Upper lobe of right lung (tissue), 1 donor: Measurements from ENCODE around the gene INPP5B. TPM values are rescaled to one million over a fixed set of nuclear protein-coding genes. Genes with fewer than 3 reads are reported as not detected.

ENCODE experiments used
- ATAC-seq: fragments of 200-7000 bp; cut with Tn5 transposase; one replicate; pipeline ENCODE4 v1.9.1; 2020; ENCODE audit warnings: mild to moderate bottlenecking, moderate library complexity
- DNase-seq: peaks from one replicate; pipeline ENCODE4 v3.0.0-alpha.2; 2020
- H3K27ac ChIP-seq: fragments of 200-600 bp; one replicate; pipeline ENCODE4 v1.8.0; 2022
- H3K27me3 ChIP-seq: fragments of 200-600 bp; one replicate; pipeline ENCODE4 v1.8.0; 2022; ENCODE audit warnings: mild to moderate bottlenecking
- H3K36me3 ChIP-seq: fragments of 200-600 bp; one replicate; pipeline ENCODE4 v1.8.0; 2022
- H3K4me1 ChIP-seq: fragments of 200-600 bp; one replicate; pipeline ENCODE4 v1.8.0; 2022
- H3K4me3 ChIP-seq: fragments of 200-600 bp; one replicate; pipeline ENCODE4 v1.8.0; 2022; ENCODE audit warnings: mild to moderate bottlenecking
- H3K9me3 ChIP-seq: fragments of 200-600 bp; one replicate; pipeline ENCODE4 v1.8.0; 2022
- CTCF ChIP-seq: fragments of 200-600 bp; IDR thresholded peaks from one replicate; pipeline ENCODE4 v1.8.0; 2022; ENCODE audit warnings: antibody characterized with exemption
- intact Hi-C: fragments of 100-400 bp; cut with DNase I; formaldehyde crosslinking; loops from one replicate; pipeline ENCODE4 v1.11.0; 2022
- total RNA-seq: library from RNA; stranded (reverse); fragmentation: NEBNext Ultra II Directional; extraction: Animal tissue kit (Norgen Biotek cat#: 25700); gene quantifications from one replicate; pipeline ENCODE4 v1.2.1, GENCODE V29; 2021
- donor health status: DM: no; HTN: yes; CAD: no; lungs with severe emphysema.

Gene INPP5B
- total RNA-seq, 1 donor from 2014 or later: 44.8 TPM

GRCh38 chr1:37890378-37891014 is 56.4 kb downstream of the INPP5B start:
- Histone ChIP-seq H3K27me3 (no peaks in the 10 kb centered on the region), H3K27ac (no peak overlapping the region), H3K36me3 (peaks cover 63% of the 10 kb centered on the region), H3K9me3 (no peaks in the 10 kb centered on the region), H3K4me1 (peaks cover 4% of the 10 kb centered on the region), H3K4me3 (no peak overlapping the region)
- peak; percentile 81 for ATAC-seq
- TF ChIP-seq CTCF: peak; percentile 59
- intact Hi-C loops: no loop called here
- DNase-seq: no peak

GRCh38 chr1:37888022-37888700 is 58.7 kb downstream of the INPP5B start:
- H3K4me1 ChIP-seq: peaks cover 4% of the 10 kb centered on the region
- no peaks in the 10 kb centered on the region for H3K9me3 ChIP-seq
- no peak overlapping the region for H3K27ac ChIP-seq
- H3K4me3 ChIP-seq: no peak overlapping the region
- H3K36me3 ChIP-seq: peaks cover 85% of the 10 kb centered on the region
- TF ChIP-seq CTCF: no peak
- intact Hi-C loops: loop anchor here (10.0 kb wide), 1 partner anchor 97 kb away; no protein-coding TSS in a partner anchor
- DNase-seq: no peak
- ATAC-seq: no peak
- H3K27me3 ChIP-seq: no peaks in the 10 kb centered on the region

DNA sequence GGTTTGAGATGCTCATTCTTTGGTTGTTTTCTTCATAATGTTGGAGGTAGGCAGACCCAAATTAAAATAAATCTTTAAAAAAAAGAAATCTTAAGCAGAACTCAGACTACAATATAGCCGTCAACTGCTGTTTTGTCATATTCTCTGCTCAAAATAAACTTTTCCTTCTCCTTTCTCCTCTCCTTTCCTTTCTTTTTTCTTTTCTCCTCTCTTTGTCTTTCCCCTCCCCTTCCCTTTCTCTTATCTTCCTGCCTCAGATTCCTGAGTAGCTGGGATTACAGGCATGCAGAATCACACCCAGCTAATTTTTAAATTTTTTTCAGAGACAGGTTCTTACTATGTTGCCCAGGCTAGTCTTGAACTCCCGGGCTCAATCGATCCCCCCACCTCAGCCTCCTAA is 62.7 kb downstream of the INPP5B start:
- TF ChIP-seq CTCF: no peak
- H3K4me1 ChIP-seq: no peaks in the 10 kb centered on the region
- no peaks in the 10 kb centered on the region for H3K9me3 ChIP-seq
- ATAC-seq (no peak), DNase-seq (no peak)
- H3K27ac ChIP-seq: no peak overlapping the region
- H3K4me3 ChIP-seq: no peak overlapping the region
- intact Hi-C loops: loop anchor here (10.0 kb wide), 1 partner anchor 101 kb away; no protein-coding TSS in a partner anchor
- H3K27me3 ChIP-seq: no peaks in the 10 kb centered on the region
- peaks cover 98% of the 10 kb centered on the region for H3K36me3 ChIP-seq

DNA sequence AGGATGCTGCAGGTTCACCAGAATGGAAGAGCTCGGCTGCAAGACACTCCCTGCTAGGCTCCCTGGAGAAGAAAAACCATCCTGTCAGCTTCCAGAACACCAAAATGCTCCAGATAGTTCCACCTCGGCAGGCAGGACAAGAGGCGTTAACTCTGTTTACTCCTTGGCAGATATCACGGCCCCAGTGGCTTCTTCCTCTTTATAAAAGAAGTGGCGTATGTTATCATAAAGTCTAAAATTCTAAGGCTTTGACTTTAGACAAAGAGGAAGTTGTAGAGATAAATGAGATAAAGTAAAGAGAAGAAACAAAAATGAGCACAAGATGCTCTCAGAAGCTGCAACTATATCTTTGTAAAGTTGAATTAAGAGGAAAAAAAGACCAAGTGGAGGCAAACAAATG is 63.2 kb downstream of the INPP5B start:
- Histone ChIP-seq H3K27me3 (no peaks in the 10 kb centered on the region), H3K27ac (no peak overlapping the region), H3K9me3 (no peaks in the 10 kb centered on the region), H3K4me3 (no peak overlapping the region), H3K36me3 (peaks cover 97% of the 10 kb centered on the region), H3K4me1 (no peaks in the 10 kb centered on the region)
- intact Hi-C loops: loop anchor here (10.0 kb wide), 1 partner anchor 101 kb away; no protein-coding TSS in a partner anchor
- ATAC-seq (no peak), DNase-seq (no peak)
- no peak for TF ChIP-seq CTCF

GRCh38 chr1:37879865-37880264 is 67.0 kb downstream of the INPP5B start:
- no peaks in the 10 kb centered on the region for H3K9me3 ChIP-seq
- no peaks in the 10 kb centered on the region for H3K27me3 ChIP-seq
- no peak for DNase-seq
- TF ChIP-seq CTCF: no peak
- intact Hi-C loops: loop anchor here (10.0 kb wide), 1 partner anchor 105 kb away; no protein-coding TSS in a partner anchor
- H3K4me1 ChIP-seq: no peaks in the 10 kb centered on the region
- ATAC-seq: no peak
- no peak overlapping the region for H3K4me3 ChIP-seq
- no peak overlapping the region for H3K27ac ChIP-seq
- peaks cover 94% of the 10 kb centered on the region for H3K36me3 ChIP-seq
